Measurements from ENCODE around the gene MAPK8.

DNA sequence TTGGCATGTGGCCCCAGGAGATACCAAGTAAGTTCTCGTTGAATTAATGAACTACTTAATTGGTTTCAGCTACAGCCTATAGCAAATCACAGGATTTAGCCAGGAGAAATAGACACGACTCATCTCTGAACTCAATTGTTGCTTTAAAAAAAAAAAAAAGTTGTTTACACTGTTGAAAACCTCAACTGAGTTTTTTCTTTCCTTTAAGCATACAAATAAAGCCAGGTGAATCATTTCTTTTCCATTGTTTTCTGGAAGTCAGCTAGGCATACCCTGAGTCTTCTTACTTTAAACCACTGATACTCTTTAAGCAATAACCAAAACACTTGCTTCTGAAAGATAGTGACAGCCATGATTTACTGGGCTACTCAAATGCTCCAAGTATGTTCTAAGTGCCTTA, 32.7 kb upstream of the MAPK8 start:
- TF ChIP-seq GATA3 (IDR thresholded peaks at IDR 0.05; ENCODE audit: low read depth, low read length), result no peak
- TF ChIP-seq GATA2 (IDR thresholded peaks at IDR 0.05; ENCODE audit: low read depth, low read length), result no peak

All from SH-SY5Y (cell line).